Activated CD4-positive, alpha-beta T cell treated with anti-CD3 and anti-CD28 coated beads, Interleukin-2, amount 50 U/mL, for 48 hours (primary cell): ENCODE data around the gene ZDHHC8.

ENCODE experiments used
- DNase-seq, 2 experiments: peaks; one replicate each; pipeline ENCODE4 v3.0.0-alpha.2; 2020

Gene ZDHHC8

GRCh38 chr22:20183823-20184222 is 52.2 kb downstream of the ZDHHC8 start:
- DNase-seq, result no peak

- DNase-seq, result no peak
Observed at GRCh38 chr22:20184501-20185165, 53.0 kb downstream of the ZDHHC8 start.

GRCh38 chr22:20185750-20186149 is 54.1 kb downstream of the ZDHHC8 start:
- DNase-seq, result no peak

DNA sequence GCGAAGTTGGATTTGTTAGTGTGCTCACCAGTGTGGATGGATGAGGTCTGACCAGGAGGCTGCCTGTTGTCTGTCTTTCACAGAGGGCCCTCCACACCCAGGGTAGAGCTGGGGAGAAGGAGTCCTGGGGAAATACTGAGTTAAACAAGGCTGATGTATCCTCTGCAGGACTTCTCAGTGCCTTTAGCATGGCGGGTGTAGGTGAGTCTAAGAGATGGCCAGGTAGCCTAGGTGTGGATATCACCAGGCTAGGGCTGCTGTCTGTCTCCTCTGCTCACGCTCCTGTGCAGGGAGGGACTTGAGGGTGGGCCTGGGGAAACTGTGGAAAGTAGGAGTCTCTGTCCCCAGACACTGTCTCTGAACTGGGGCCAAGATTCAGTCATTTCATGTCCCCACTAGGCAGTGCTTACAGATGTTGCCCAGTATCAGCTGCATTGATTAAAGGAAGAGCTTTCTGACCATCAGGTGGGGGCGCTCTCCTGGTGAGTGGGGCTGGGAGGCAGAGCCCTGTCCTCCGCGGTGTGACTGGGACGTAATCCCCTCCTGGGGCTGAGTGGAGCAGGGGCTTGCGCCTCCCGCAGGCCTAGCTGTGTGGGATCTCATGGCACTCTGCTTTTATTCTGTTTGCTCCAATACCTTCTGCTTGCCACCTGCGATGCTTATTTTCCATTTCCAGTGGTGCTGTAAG is 54.7 kb downstream of the ZDHHC8 start:
- no peak for DNase-seq

DNA sequence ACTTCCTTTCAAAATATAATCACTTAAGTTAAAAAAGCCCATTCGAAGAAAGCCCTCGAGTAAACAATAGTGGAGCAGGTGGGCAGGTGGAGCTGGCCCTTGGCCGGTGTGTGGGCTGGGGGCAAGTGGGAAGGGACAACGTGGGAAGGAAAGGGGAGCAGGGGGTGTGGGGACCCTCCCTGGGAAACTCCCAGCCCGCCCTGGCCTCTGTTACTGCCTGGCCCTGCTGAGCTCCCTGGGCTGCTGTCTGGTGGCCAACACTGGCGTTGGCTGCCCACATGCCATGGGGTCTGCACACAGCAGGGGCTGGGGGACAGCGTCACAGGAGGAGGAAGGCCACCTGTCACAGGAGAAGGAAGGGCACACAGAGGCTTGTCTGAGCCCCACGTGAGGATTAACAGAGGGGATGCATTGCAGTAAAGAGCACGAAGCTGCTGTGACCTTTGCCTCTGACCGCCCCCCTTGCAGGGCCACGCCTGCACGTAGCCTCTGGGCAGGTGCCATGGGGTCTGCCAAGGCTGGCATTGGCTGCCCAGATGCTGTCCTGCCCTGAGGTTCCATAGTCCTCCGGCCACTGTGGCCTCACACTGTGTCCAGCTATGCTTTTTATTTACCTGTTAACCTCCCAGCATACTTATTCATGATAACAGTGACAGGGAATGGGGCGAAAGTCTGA is 55.4 kb downstream of the ZDHHC8 start:
- no peak for DNase-seq

- no peak for DNase-seq
Observed at GRCh38 chr22:20187777-20188566, 56.4 kb downstream of the ZDHHC8 start.

- no peak for DNase-seq
Observed at GRCh38 chr22:20188567-20188877, 56.9 kb downstream of the ZDHHC8 start.

DNA sequence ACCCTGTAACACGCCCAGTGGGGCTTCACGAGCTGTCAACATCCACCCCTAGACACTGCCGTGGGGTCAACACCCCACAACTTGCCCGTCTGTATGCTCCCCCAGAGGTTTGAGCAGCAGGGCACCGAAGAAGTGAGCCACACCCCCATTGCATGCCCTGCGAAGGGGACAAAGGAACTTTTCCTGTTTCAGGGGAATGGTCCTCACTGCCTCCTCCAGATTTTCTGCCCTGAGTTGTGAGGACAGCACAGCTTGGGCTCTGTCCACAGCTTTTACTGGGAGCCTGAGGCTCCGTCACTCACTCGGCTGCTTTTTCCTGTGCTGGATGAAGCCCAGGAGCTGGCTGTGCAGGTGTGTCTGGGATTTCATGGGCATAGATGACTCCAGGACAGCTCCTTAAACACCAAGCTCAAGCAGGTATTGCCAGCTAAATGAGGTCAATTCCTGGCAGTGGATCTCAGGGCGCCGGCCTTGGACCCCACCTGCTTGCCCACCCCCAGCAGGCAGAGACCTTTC is 59.5 kb downstream of the ZDHHC8 start:
- no peak for DNase-seq

DNA sequence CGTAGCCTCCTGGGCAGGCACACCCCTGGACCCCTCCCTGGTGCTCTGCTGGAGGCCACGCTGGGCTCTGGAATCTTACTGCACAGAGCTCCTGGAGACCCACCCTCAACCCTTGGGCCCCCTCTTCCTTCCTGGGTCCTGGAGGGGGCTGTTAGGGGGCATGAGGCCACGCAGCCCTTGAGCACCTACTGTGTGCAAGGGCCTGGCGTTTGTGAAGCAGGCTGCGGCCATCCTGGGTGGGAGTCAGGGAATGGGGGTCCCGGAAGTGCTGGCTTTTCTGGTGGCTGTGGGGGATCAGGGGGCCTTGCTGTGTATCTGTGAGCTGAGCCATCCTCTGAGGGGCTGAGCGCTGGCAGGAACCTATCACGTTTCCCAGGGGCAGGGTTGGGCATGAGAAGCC is 60.2 kb downstream of the ZDHHC8 start:
- no peak for DNase-seq

GRCh38 chr22:20192293-20192971 is 60.8 kb downstream of the ZDHHC8 start:
- DNase-seq, result no peak

DNA sequence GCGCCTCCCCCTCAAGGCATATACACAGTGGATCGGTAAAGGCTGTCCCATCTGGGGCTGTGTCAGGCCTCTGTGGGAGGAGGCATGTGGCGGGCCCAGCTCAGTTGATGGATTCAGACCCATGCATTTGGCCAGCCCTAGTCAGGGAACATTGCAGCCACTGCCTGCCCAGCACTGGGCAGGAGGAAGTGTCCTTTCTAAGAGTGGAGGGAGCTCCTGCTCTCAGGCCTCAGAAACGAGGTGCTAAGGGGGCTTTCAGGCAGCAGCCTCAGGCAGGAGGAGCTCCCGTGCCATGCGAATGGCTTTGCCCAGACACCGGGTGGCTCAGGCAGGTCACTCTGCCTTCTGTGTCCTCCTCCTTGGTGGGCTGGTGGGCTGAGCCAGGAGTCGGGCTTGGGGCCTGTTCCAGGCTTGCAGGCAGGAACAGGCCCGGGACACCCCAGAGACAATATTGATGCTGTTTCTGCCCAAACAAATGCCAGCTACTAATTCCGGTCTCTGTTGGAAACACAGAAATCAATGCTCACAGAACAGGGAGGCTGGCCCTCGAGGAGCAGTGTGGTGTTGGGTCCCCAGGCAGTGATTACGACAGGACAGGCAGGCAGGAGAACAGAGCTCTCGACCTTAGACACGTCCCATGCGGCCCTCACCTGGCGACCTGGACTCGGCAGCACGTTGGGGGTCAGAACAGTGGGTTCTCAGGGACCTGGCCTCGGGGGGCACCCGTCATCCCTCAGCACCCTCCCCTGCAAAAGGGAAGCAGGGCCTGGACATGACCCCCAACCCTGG is 61.6 kb downstream of the ZDHHC8 start:
- DNase-seq, result no peak

DNA sequence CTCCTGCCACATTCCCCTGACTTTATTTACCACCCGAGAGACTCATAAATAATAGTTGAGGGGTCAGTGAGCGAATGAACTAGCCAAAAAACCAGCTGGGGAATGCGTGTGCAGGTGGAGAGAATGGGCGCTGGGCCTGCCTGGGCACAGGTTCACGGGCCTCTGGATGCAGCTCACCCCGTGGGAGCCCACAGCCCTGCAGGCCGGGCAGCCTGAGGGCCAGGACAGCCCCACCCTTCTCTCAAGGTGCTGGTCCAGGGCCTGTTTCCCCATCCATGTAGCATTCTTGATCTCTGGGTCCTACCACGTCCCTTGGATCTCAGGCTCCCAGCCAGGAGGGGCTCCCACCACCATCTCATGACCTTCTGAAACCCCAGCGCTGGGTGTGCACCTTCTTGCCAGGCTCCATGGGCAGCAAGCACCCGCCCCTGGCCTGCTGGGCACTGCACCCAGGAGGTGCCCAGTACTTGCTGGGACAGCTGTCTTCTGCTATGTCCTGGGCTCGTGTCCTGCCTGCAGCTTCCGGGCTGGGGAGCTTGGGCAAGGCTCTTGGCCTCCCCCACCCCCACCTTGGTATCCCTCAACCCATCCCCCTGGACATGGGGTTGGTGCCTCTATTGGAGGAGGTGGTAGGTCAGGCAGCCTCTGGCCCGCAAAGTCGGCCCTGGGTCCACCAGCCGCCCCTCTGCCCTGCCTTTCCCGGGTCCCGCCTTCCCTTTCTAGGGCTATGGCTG is 62.3 kb downstream of the ZDHHC8 start:
- no peak for DNase-seq

- DNase-seq, result no peak
Observed at GRCh38 chr22:20194681-20195593, 63.3 kb downstream of the ZDHHC8 start.

DNA sequence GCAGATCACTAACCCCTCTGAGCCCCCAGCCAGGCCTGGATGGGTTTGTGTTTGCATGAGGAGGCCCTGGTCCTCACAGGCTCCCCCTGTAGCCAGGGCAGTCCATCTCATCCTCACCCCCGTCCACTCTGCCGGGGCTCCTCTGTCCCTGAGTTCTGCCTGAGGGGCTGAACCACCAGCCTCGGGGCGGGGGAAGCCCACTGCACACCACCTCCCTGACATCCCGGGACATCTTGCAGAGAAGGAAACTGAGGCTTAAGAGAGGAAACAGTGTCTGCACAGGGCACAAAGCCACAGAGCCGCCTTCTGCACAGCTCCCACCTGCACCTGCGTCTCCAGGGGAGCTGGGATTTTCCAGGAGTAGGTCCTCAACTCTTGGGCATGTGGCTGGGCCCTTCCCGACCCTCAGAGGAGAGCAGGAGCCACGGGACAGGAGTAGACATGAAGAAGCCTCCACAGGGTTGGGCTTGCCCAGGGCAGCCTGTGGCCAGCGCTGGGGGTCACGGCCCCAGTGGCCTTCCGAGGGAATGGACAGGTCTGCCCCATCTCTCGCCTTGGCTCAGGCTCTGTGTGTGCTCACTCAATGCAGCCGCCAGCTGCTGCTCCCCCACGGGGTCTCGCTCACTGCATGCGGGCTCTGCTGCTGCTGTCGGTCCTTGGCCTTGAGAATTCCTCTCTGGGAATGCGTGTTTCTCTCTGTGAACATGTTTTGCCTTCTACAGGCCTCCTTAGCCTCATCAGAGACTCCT is 64.7 kb downstream of the ZDHHC8 start:
- no peak for DNase-seq
